IMR-90 (cell line): ENCODE results near the gene SSH2. TPM values are rescaled to one million over a fixed set of nuclear protein-coding genes. Genes with fewer than 3 reads are reported as not detected.

Experiments
- ATAC-seq: fragments of 200-7000 bp; cut with Tn5 transposase; 2 replicates; pipeline ENCODE4 v1.9.1; 2020; ENCODE audit warnings: low read depth, mild to moderate bottlenecking, moderate library complexity
- BruUV-seq: library from RNA; stranded (reverse); fragments of 400-500 nt; replicated peaks from 2 replicates; lab custom pipeline; 2021; lab: Mats Ljungman, UMichigan
- CTCF ChIA-PET: fragments of 300-600 bp; formaldehyde crosslinking; extraction: SDS; loops from one replicate; lab custom pipeline; 2021; ENCODE audit warnings: antibody characterized with exemption; lab: Yijun Ruan, JAX
- POLR2A ChIA-PET: fragments of 300-600 bp; sonication (Branson Sonifier 250); formaldehyde crosslinking; loops from one replicate; lab custom pipeline; 2022; ENCODE audit warnings: antibody characterized with exemption; ENCODE audit not compliant: unreplicated experiment; lab: Charles Lee
- DNase-seq: peaks from one replicate; pipeline ENCODE4 v3.0.0; 2013
- H2AFZ ChIP-seq: replicated peaks from 2 replicates; pipeline ENCODE3; 2013; ENCODE audit warnings: low read length, mild to moderate bottlenecking; ENCODE audit not compliant: poor library complexity
- H2AK5ac ChIP-seq: 2 replicates; pipeline ENCODE4 v1.6.1; 2013; ENCODE audit warnings: low read depth, low read length, inconsistent platforms
- H2AK9ac ChIP-seq: replicated peaks from 2 replicates; pipeline ENCODE3; 2013; ENCODE audit warnings: mild to moderate bottlenecking, low read depth, low read length, moderate library complexity; ENCODE audit not compliant: poor library complexity
- H2BK120ac ChIP-seq: 2 replicates; pipeline ENCODE4 v1.6.1; 2013; ENCODE audit warnings: low read depth, low read length, inconsistent platforms
- H2BK15ac ChIP-seq: 3 replicates; pipeline ENCODE4 v1.6.1; 2013; ENCODE audit warnings: low read depth, low read length, inconsistent platforms
- H2BK20ac ChIP-seq: 2 replicates; pipeline ENCODE4 v1.6.1; 2013; ENCODE audit warnings: low read depth, mild to moderate bottlenecking, inconsistent platforms, low read length, moderate library complexity
- H2BK5ac ChIP-seq: 2 replicates; pipeline ENCODE4 v1.6.1; 2013; ENCODE audit warnings: mild to moderate bottlenecking, low read depth, low read length, inconsistent platforms; ENCODE audit not compliant: poor library complexity, severe bottlenecking
- H3K14ac ChIP-seq: replicated peaks from 2 replicates; pipeline ENCODE4 v1.6.1; 2013; ENCODE audit warnings: low read depth, low read length, inconsistent platforms
- H3K18ac ChIP-seq: 2 replicates; pipeline ENCODE4 v1.6.1; 2013; ENCODE audit warnings: low read depth, low read length, control low read depth
- H3K23ac ChIP-seq: 2 replicates; pipeline ENCODE4 v1.6.1; 2013; ENCODE audit warnings: low read depth, low read length, inconsistent platforms
- H3K27ac ChIP-seq: 2 replicates; pipeline ENCODE4 v1.5.1; 2013; ENCODE audit warnings: mild to moderate bottlenecking, control low read depth, low read length; ENCODE audit not compliant: insufficient read depth
- H3K27me3 ChIP-seq: 2 replicates; pipeline ENCODE4 v1.6.1; 2013; ENCODE audit warnings: low read length; ENCODE audit not compliant: control insufficient read depth, insufficient read depth
- H3K36me3 ChIP-seq: 2 replicates; pipeline ENCODE4 v1.6.1; 2013; ENCODE audit warnings: low read length, mixed read lengths; ENCODE audit not compliant: control insufficient read depth, insufficient read depth
- H3K4ac ChIP-seq: 2 replicates; pipeline ENCODE4 v1.6.1; 2013; ENCODE audit warnings: low read depth, low read length, inconsistent platforms
- H3K4me1 ChIP-seq: 2 replicates; pipeline ENCODE4 v1.6.1; 2013; ENCODE audit warnings: low read length, mixed read lengths; ENCODE audit not compliant: control insufficient read depth, insufficient read depth
- H3K4me2 ChIP-seq: 2 replicates; pipeline ENCODE4 v1.6.1; 2013; ENCODE audit warnings: low read depth, mild to moderate bottlenecking, control low read depth, low read length, moderate library complexity
- H3K4me3 ChIP-seq: 2 replicates; pipeline ENCODE4 v1.5.1; 2013; ENCODE audit warnings: low read depth, mild to moderate bottlenecking, control low read depth, low read length, moderate library complexity; ENCODE audit not compliant: insufficient read depth
- H3K56ac ChIP-seq: 2 replicates; pipeline ENCODE4 v1.6.1; 2013; ENCODE audit warnings: low read length, inconsistent platforms; ENCODE audit not compliant: insufficient read depth; ENCODE audit errors: extremely low read depth
- H3K79me1 ChIP-seq, 2 experiments: 2 replicates each; pipeline ENCODE4 v1.6.1; 2013; ENCODE audit warnings: low read length in 2 of 2, inconsistent platforms in 1 of 2, low read depth in 1 of 2
- H3K9ac ChIP-seq: 2 replicates; pipeline ENCODE4 v1.6.1; 2013; ENCODE audit warnings: low read depth, low read length, control low read depth
- H3K9me1 ChIP-seq: 2 replicates; pipeline ENCODE4 v1.6.1; 2013; ENCODE audit warnings: low read length, inconsistent platforms; ENCODE audit not compliant: insufficient read depth
- H3K9me3 ChIP-seq: 2 replicates; pipeline ENCODE4 v1.6.1; 2013; ENCODE audit warnings: low read length; ENCODE audit not compliant: control insufficient read depth, insufficient read depth
- H4K20me1 ChIP-seq: 2 replicates; pipeline ENCODE4 v1.6.1; 2013; ENCODE audit warnings: low read length, inconsistent platforms; ENCODE audit not compliant: insufficient read depth
- H4K5ac ChIP-seq: 2 replicates; pipeline ENCODE4 v1.6.1; 2013; ENCODE audit warnings: mild to moderate bottlenecking, low read depth, low read length, control low read depth
- H4K8ac ChIP-seq, 2 experiments: 2 replicates each; pipeline ENCODE4 v1.6.1; 2013; ENCODE audit warnings: low read depth in 2 of 2, low read length in 2 of 2, control low read depth in 1 of 2, inconsistent platforms in 1 of 2
- H4K91ac ChIP-seq: 2 replicates; pipeline ENCODE4 v1.6.1; 2013; ENCODE audit warnings: low read depth, low read length, inconsistent platforms; ENCODE audit not compliant: insufficient read depth
- CEBPB ChIP-seq: IDR thresholded peaks from 2 replicates; pipeline ENCODE4 v1.6.1; 2012; ENCODE audit warnings: low read depth, low read length, improper control_type of control experiment
- ELK1 ChIP-seq: fragments of 150-350 bp; IDR thresholded peaks from 2 replicates; pipeline ENCODE4 v1.6.1; 2016; ENCODE audit warnings: low read depth, mild to moderate bottlenecking, low read length, moderate library complexity, borderline replicate concordance
- MAFK ChIP-seq: IDR thresholded peaks from 2 replicates; pipeline ENCODE4 v1.6.1; 2012; ENCODE audit warnings: low read depth, low read length, improper control_type of control experiment
- MAZ ChIP-seq: IDR thresholded peaks from 2 replicates; pipeline ENCODE4 v1.6.1; 2012; ENCODE audit warnings: low read depth, mild to moderate bottlenecking, low read length, improper control_type of control experiment, moderate library complexity, borderline replicate concordance
- MXI1 ChIP-seq: IDR thresholded peaks from 2 replicates; pipeline ENCODE4 v1.6.1; 2012; ENCODE audit warnings: low read depth, mild to moderate bottlenecking, low read length, moderate library complexity, borderline replicate concordance
- POLR2A ChIP-seq: IDR thresholded peaks from 2 replicates; pipeline ENCODE4 v1.6.1; 2012; ENCODE audit warnings: mild to moderate bottlenecking, low read depth, low read length
- RAD21 ChIP-seq: IDR thresholded peaks from 2 replicates; pipeline ENCODE4 v1.6.1; 2012; ENCODE audit warnings: low read length, improper control_type of control experiment
- WGBS, 2 experiments: methylation state at CpG; one replicate each; pipeline versions ENCODE4 v1.1.5 to v1.1.7; 2013; ENCODE audit warnings: missing lambda C conversion rate in 2 of 2; ENCODE audit not compliant: insufficient read length in 1 of 2; ENCODE audit errors: extremely low coverage in 2 of 2; 5-methylcytosine and 5-hydroxymethylcytosine counted together
- dilution Hi-C: fragments of 300-500 bp; cut with HindIII; formaldehyde crosslinking; loops from one replicate; pipeline ENCODE4 v1.14.3; 2018; ENCODE audit warnings: low sequenced_read_pairs; ENCODE audit not compliant: unreplicated experiment
- in situ Hi-C: fragments of 300-500 bp; cut with MboI; formaldehyde crosslinking; loops from 3 replicates; pipeline ENCODE4 v1.14.3; 2019; ENCODE audit warnings: low sequenced_read_pairs, inconsistent platforms, mixed read lengths
- intact Hi-C: fragments of 100-400 bp; cut with micrococcal nuclease; formaldehyde crosslinking; loops from 2 replicates; pipeline ENCODE4 v1.10.0; 2022
- polyA plus RNA-seq, 3 experiments: library from polyadenylated mRNA; depleted of rRNA; stranded (reverse); fragments of >200 nt; gene quantifications; 2 replicates each; pipeline ENCODE4 v1.2.3, GENCODE V29; 2012; ENCODE audit warnings: low replicate concordance in 1 of 3
- total RNA-seq: library from RNA; depleted of rRNA; stranded (reverse); fragments of >200 nt; gene quantifications from 2 replicates; pipeline ENCODE4 v1.2.3, GENCODE V29; 2012

SSH2 gene
- total and polyA plus RNA-seq, 2 of the 4 experiments (the other 2 are of a cell fraction) = 9.3 TPM

GRCh38 chr17:29714146-29714545 lies 215.9 kb downstream of the SSH2 start:
- Histone ChIP-seq H4K20me1 (peaks cover 3% of the 10 kb centered on the region; the same call in 1 of the 2 replicates), H2AFZ (no peak overlapping the region), H3K4me1 (peaks cover 14% of the 10 kb centered on the region), H3K23ac (no peak overlapping the region), H4K91ac (no peak overlapping the region), H2BK120ac (no peak overlapping the region), H2AK9ac (no peak overlapping the region), H4K8ac (no peak overlapping the region), H3K56ac (no peak overlapping the region), H4K5ac (no peak overlapping the region), H3K79me1 (peaks cover 7 to 21% of the 10 kb centered on the region in 2 experiments; a peak in 3 of 4 replicates), H3K36me3 (peaks cover 2% of the 10 kb centered on the region; the same call in 1 of the 2 replicates), H3K9ac (no peak overlapping the region), H2AK5ac (no peak overlapping the region), H3K27ac (no peak overlapping the region), H3K9me3 (no peaks in the 10 kb centered on the region), H3K9me1 (peaks cover 13% of the 10 kb centered on the region), H3K27me3 (no peaks in the 10 kb centered on the region), H2BK5ac (no peak overlapping the region), H3K4ac (no peak overlapping the region), H3K14ac (no peak overlapping the region), H2BK20ac (no peak overlapping the region), H3K4me3 (no peak overlapping the region), H3K4me2 (no peak overlapping the region), H2BK15ac (no peak overlapping the region), H3K18ac (no peak overlapping the region)
- dilution Hi-C loops = no loop called here
- DNase-seq (no peak), ATAC-seq (no peak)
- 80% methylated on average over 1 of the region's 1 CpG; no CpG with 5 or more reads in 1 of the 2 experiments for WGBS, 2 experiments
- in situ Hi-C loops = no loop called here
- TF ChIP-seq CEBPB = no peak
- TF ChIP-seq MAFK = no peak
- no peak for TF ChIP-seq ELK1
- no peak for TF ChIP-seq MAZ
- no peak for TF ChIP-seq MXI1
- TF ChIP-seq RAD21 = no peak
- TF ChIP-seq POLR2A = no peak
- intact Hi-C loops = no loop called here
- POLR2A ChIA-PET = no interaction called here
- CTCF ChIA-PET = no interaction called here
- no TSS peak for BruUV-seq
